ENCODE results near the gene DACH1. TPM values are rescaled to one million over a fixed set of nuclear protein-coding genes. Genes with fewer than 3 reads are reported as not detected.

The DACH1 gene
- total and polyA plus RNA-seq, 2 of the 8 experiments (the other 6 are each of a cell fraction or from before 2014, with no cell fraction given), result 0.12 to 0.67 TPM

DNA sequence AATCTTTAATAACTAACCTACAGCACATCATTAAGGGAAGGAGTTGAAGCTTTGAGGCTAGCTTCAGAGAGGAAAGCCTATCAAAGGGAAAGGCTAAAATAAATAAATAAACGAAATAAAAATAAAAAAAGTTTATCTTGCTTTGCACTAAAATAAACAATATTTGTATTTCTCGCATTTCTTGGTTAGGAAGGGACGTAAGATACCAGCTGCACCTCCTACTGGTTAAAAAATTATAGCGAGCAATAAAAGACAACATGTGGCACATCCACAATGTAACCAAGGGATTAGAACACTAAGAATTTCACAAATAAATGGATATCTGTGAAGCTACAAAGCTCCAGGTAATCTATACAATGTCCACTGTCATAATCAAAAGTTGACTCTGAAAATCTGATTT is 194.5 kb downstream of the DACH1 start:
- Histone ChIP-seq H2BK12ac (ENCODE audit: low read depth, low read length) (no peak overlapping the region), H2BK5ac (ENCODE audit: low read depth, low read length) (no peak overlapping the region), H2AFZ (ENCODE audit: low read length) (no peak overlapping the region), H4K5ac (ENCODE audit: insufficient read length, low read depth, low read length) (no peak overlapping the region), H3K4me2 (ENCODE audit: insufficient read depth in 1 of 2, low read depth in 2 of 2, low read length in 2 of 2) (no peak overlapping the region), H4K8ac (ENCODE audit: extremely low read depth, insufficient read depth, low read length) (no peak overlapping the region), H3K18ac (ENCODE audit: extremely low read depth, low read length) (no peak overlapping the region), H3K9me3 (ENCODE audit: insufficient read depth in 2 of 2, low read depth in 1 of 2, low read length in 1 of 2) (peaks cover 3% of the 10 kb centered on the region in 2 experiments; a peak in 3 of 4 replicates), H3K36me3 (ENCODE audit: control insufficient read depth in 2 of 4, insufficient read depth in 4 of 4, low read length in 3 of 4) (no peaks in the 10 kb centered on the region), H3K79me2 (ENCODE audit: control insufficient read depth in 1 of 2, insufficient read depth in 2 of 2, low read length in 2 of 2) (no peaks in the 10 kb centered on the region), H2AK5ac (ENCODE audit: low read depth, low read length) (no peak overlapping the region), H4K91ac (replicated peaks; ENCODE audit: insufficient read length, low read length) (no peak overlapping the region), H3K4ac (replicated peaks; ENCODE audit: insufficient read length, low read depth, low read length) (no peak overlapping the region), H2BK120ac (replicated peaks; ENCODE audit: low read depth, low read length) (no peak overlapping the region), H3K9ac (replicated peaks in 1 of 4; ENCODE audit: extremely low read depth in 1 of 4, low read depth in 3 of 4, low read length in 3 of 4) (no peak overlapping the region), H3K14ac (ENCODE audit: insufficient read length) (no peak overlapping the region), H3K4me3 (ENCODE audit: extremely low read depth in 1 of 4, insufficient read depth in 2 of 4, low read depth in 3 of 4, low read length in 4 of 4) (no peak overlapping the region), H3K23ac (ENCODE audit: insufficient read length) (no peak overlapping the region), H3K23me2 (ENCODE audit: low read depth, low read length) (no peaks in the 10 kb centered on the region), H4K20me1 (replicated peaks in 1 of 2; ENCODE audit: control insufficient read depth in 1 of 2, insufficient read depth in 2 of 2, low read length in 2 of 2) (no peaks in the 10 kb centered on the region), H3K79me1 (ENCODE audit: low read depth, low read length) (no peaks in the 10 kb centered on the region), H3K56ac (replicated peaks; ENCODE audit: insufficient read length, low read depth, low read length) (no peak overlapping the region), H2BK20ac (ENCODE audit: low read length) (no peak overlapping the region), H3K4me1 (replicated peaks in 1 of 4; ENCODE audit: control insufficient read depth in 3 of 4, insufficient read depth in 4 of 4, low read length in 3 of 4) (no peaks in the 10 kb centered on the region), H2BK15ac (ENCODE audit: low read length) (no peak overlapping the region), H3K27me3 (replicated peaks in 1 of 4; ENCODE audit: control insufficient read depth in 3 of 4, extremely low read depth in 1 of 4, insufficient read depth in 3 of 4, low read length in 3 of 4) (no peaks in the 10 kb centered on the region), H3K27ac (ENCODE audit: low read depth, low read length) (no peak overlapping the region)
- POLR2A ChIA-PET (ENCODE audit: partially characterized antibody), result no interaction called here
- TF ChIP-seq CTCF (IDR thresholded peaks at IDR 0.05; ENCODE audit: control extremely low read depth in 1 of 3, insufficient read depth in 1 of 3, low read depth in 1 of 3, low read length in 3 of 3), result peak in 1 of 3 experiments; percentile 17; a peak in 1 of 4 replicates
- no peak for TF ChIP-seq CBX8 (IDR thresholded peaks at IDR 0.05; ENCODE audit: borderline replicate concordance, low read depth, low read length)
- CTCF ChIA-PET (ENCODE audit: partially characterized antibody), result interaction anchor here (0.8 to 2.1 kb wide), 5 partner anchors 12 to 207 kb away, joined by 3 to 7 read pairs (median 3); no protein-coding TSS in a partner anchor
- 73% methylated on average over 4 of the region's 4 CpGs; no CpG with 5 or more reads in 1 of the 2 experiments for WGBS, 2 experiments (ENCODE audit: extremely low coverage in 1 of 2, insufficient coverage in 1 of 2, insufficient read length in 1 of 2, insufficient replicate concordance in 2 of 2, low coverage in 1 of 2, low lambda C conversion rate in 2 of 2, missing lambda C conversion rate in 1 of 2)
- FAIRE-seq, result peak; percentile 39
- no peak for DNase-seq (ENCODE audit: low read depth in 1 of 2, low spot score in 2 of 2)

All from H1 (cell line).